Forelimb muscle (tissue), 1 donor: ENCODE data around the gene SUPT6H. TPM values are rescaled to one million over a fixed set of nuclear protein-coding genes. Genes with fewer than 3 reads are reported as not detected.
"Not testable (repeated sequence)": the region's sequence is repeated elsewhere in the genome, so short reads cannot be mapped to it uniquely, and the experiment has no call there.

ENCODE experiments used
- DNase-seq: peaks from one replicate; pipeline ENCODE4 v3.0.0-alpha.2; 2013; ENCODE audit warnings: low read depth
- polyA plus RNA-seq: library from polyadenylated mRNA; unstranded; fragments of 120-200 nt; gene quantifications from one replicate; pipeline ENCODE4 v1.2.1, GENCODE V29; 2013; ENCODE audit not compliant: insufficient read length

The SUPT6H gene
- polyA plus RNA-seq, 1 donor: 38.9 TPM

- no peak for DNase-seq
These were observed 57.0 kb downstream of the SUPT6H start for GRCh38 chr17:28719021-28719433.

GRCh38 chr17:28720247-28720996 is 58.4 kb downstream of the SUPT6H start:
- no peak for DNase-seq

- not testable (repeated sequence) for DNase-seq
These were observed 59.0 kb downstream of the SUPT6H start for GRCh38 chr17:28720997-28721329.

GRCh38 chr17:28722417-28723158 is 60.6 kb downstream of the SUPT6H start:
- no peak for DNase-seq

- no peak for DNase-seq
These were observed 61.3 kb downstream of the SUPT6H start for GRCh38 chr17:28723159-28723835.

- DNase-seq: not testable (repeated sequence)
These were observed 62.0 kb downstream of the SUPT6H start for GRCh38 chr17:28723836-28724499.

GRCh38 chr17:28724500-28725165 is 62.6 kb downstream of the SUPT6H start:
- DNase-seq: no peak

GRCh38 chr17:28725166-28725659 is 63.2 kb downstream of the SUPT6H start:
- DNase-seq: no peak

GRCh38 chr17:28725660-28726225 is 63.7 kb downstream of the SUPT6H start:
- no peak for DNase-seq

- no peak for DNase-seq
These were observed 64.2 kb downstream of the SUPT6H start, which contains the start of gene TLCD1 for GRCh38 chr17:28726226-28726626. Gene TLCD1 (minus strand): TSS chr17:28726233. CDS start chr17:28726097, 136 bp downstream.

- DNase-seq: peak; percentile 80
These were observed 64.9 kb downstream of the SUPT6H start for GRCh38 chr17:28726627-28727491.

GRCh38 chr17:28728364-28729200 is 66.6 kb downstream of the SUPT6H start, which contains the start of gene NEK8:
Gene NEK8 (plus strand): TSS chr17:28728788. CDS start chr17:28728814, 26 bp downstream.
- DNase-seq: no peak

- DNase-seq: no peak
These were observed 67.9 kb downstream of the SUPT6H start for GRCh38 chr17:28729950-28730330.

- DNase-seq: no peak
These were observed 71.3 kb downstream of the SUPT6H start for GRCh38 chr17:28733346-28733745.

GRCh38 chr17:28734712-28735241 is 72.8 kb downstream of the SUPT6H start:
- no peak for DNase-seq

- no peak for DNase-seq
These were observed 73.3 kb downstream of the SUPT6H start for GRCh38 chr17:28735242-28735722.

- DNase-seq: not testable (repeated sequence)
These were observed 74.1 kb downstream of the SUPT6H start for GRCh38 chr17:28735913-28736769.
